ENCODE data around the gene NPAT.

Gene NPAT

GRCh38 chr11:108218912-108219783, 3.3 kb downstream of the NPAT start:
- Histone ChIP-seq H3K27me3 (ENCODE audit: insufficient read depth, low read length) (no peaks in the 10 kb centered on the region), H3K36me3 (ENCODE audit: insufficient read depth, low read length) (peaks cover 13% of the 10 kb centered on the region), H3K4me3 (ENCODE audit: low read length) (peak overlapping the region; percentile 23; the same call in 1 of the 2 replicates), H3K9ac (ENCODE audit: low read depth, low read length) (no peak overlapping the region), H3K4me1 (ENCODE audit: insufficient read depth, low read length) (peaks cover 34% of the 10 kb centered on the region), H3K9me3 (ENCODE audit: insufficient read depth, low read depth, low read length) (no peaks in the 10 kb centered on the region), H3K27ac (ENCODE audit: low read depth, low read length) (no peak overlapping the region)
- 43% methylated on average over 7 of the region's 7 CpGs for WGBS

- peaks cover 30% of the 10 kb centered on the region for H3K4me1 ChIP-seq (ENCODE audit: insufficient read depth, low read length)
- 100% methylated on average over 1 of the region's 2 CpGs for WGBS
- no peak overlapping the region for H3K27ac ChIP-seq (ENCODE audit: low read depth, low read length)
- H3K27me3 ChIP-seq (ENCODE audit: insufficient read depth, low read length) = no peaks in the 10 kb centered on the region
- H3K36me3 ChIP-seq (ENCODE audit: insufficient read depth, low read length) = peaks cover 20% of the 10 kb centered on the region
- H3K9ac ChIP-seq (ENCODE audit: low read depth, low read length) = no peak overlapping the region
- H3K9me3 ChIP-seq (ENCODE audit: insufficient read depth, low read depth, low read length) = no peaks in the 10 kb centered on the region
- no peak overlapping the region for H3K4me3 ChIP-seq (ENCODE audit: low read length)
Measured at GRCh38 chr11:108218455-108218854, 4.0 kb downstream of the NPAT start.

GRCh38 chr11:108216988-108217387, 5.5 kb downstream of the NPAT start:
- Histone ChIP-seq H3K9me3 (ENCODE audit: insufficient read depth, low read depth, low read length) (no peaks in the 10 kb centered on the region), H3K27ac (ENCODE audit: low read depth, low read length) (no peak overlapping the region), H3K4me1 (ENCODE audit: insufficient read depth, low read length) (peaks cover 30% of the 10 kb centered on the region), H3K27me3 (ENCODE audit: insufficient read depth, low read length) (no peaks in the 10 kb centered on the region), H3K4me3 (ENCODE audit: low read length) (no peak overlapping the region), H3K9ac (ENCODE audit: low read depth, low read length) (no peak overlapping the region), H3K36me3 (ENCODE audit: insufficient read depth, low read length) (peaks cover 29% of the 10 kb centered on the region)
- WGBS = 93% methylated on average over 4 of the region's 4 CpGs

GRCh38 chr11:108213784-108214183, 8.7 kb downstream of the NPAT start:
- 94% methylated on average over 2 of the region's 2 CpGs for WGBS
- Histone ChIP-seq H3K9me3 (ENCODE audit: insufficient read depth, low read depth, low read length) (peaks cover under 1% of the 10 kb centered on the region; the same call in 1 of the 2 replicates), H3K4me1 (ENCODE audit: insufficient read depth, low read length) (peaks cover 2% of the 10 kb centered on the region; the same call in 1 of the 2 replicates)

GRCh38 chr11:108210441-108210840, 12.0 kb downstream of the NPAT start:
- peaks cover 33% of the 10 kb centered on the region for H3K9me3 ChIP-seq (ENCODE audit: insufficient read depth, low read depth, low read length)
- 89% methylated on average over 1 of the region's 1 CpG for WGBS

More at GRCh38 chr11:108213784-108214183, 8.7 kb downstream of the NPAT start:
- Histone ChIP-seq H3K9ac (ENCODE audit: low read depth, low read length) (no peak overlapping the region), H3K27me3 (ENCODE audit: insufficient read depth, low read length) (no peaks in the 10 kb centered on the region), H3K36me3 (ENCODE audit: insufficient read depth, low read length) (peaks cover 50% of the 10 kb centered on the region), H3K4me3 (ENCODE audit: low read length) (no peak overlapping the region), H3K27ac (ENCODE audit: low read depth, low read length) (no peak overlapping the region)

GRCh38 chr11:108207683-108208060, 14.8 kb downstream of the NPAT start:
- Histone ChIP-seq H3K9me3 (ENCODE audit: insufficient read depth, low read depth, low read length) (peaks cover 49% of the 10 kb centered on the region), H3K9ac (ENCODE audit: low read depth, low read length) (no peak overlapping the region), H3K4me3 (ENCODE audit: low read length) (no peak overlapping the region), H3K4me1 (ENCODE audit: insufficient read depth, low read length) (no peaks in the 10 kb centered on the region), H3K36me3 (ENCODE audit: insufficient read depth, low read length) (peaks cover 85% of the 10 kb centered on the region), H3K27me3 (ENCODE audit: insufficient read depth, low read length) (no peaks in the 10 kb centered on the region), H3K27ac (ENCODE audit: low read depth, low read length) (no peak overlapping the region)
- 98% methylated on average over 6 of the region's 6 CpGs for WGBS

More at GRCh38 chr11:108210441-108210840, 12.0 kb downstream of the NPAT start:
- H3K4me1 ChIP-seq (ENCODE audit: insufficient read depth, low read length) = no peaks in the 10 kb centered on the region
- peaks cover 73% of the 10 kb centered on the region for H3K36me3 ChIP-seq (ENCODE audit: insufficient read depth, low read length)
- H3K27ac ChIP-seq (ENCODE audit: low read depth, low read length) = no peak overlapping the region
- no peak overlapping the region for H3K9ac ChIP-seq (ENCODE audit: low read depth, low read length)
- H3K4me3 ChIP-seq (ENCODE audit: low read length) = no peak overlapping the region
- no peaks in the 10 kb centered on the region for H3K27me3 ChIP-seq (ENCODE audit: insufficient read depth, low read length)

GRCh38 chr11:108206969-108207682, 15.3 kb downstream of the NPAT start:
- H3K27ac ChIP-seq (ENCODE audit: low read depth, low read length) = no peak overlapping the region
- H3K4me3 ChIP-seq (ENCODE audit: low read length) = no peak overlapping the region
- 89% methylated on average over 8 of the region's 8 CpGs for WGBS
- no peaks in the 10 kb centered on the region for H3K27me3 ChIP-seq (ENCODE audit: insufficient read depth, low read length)
- no peaks in the 10 kb centered on the region for H3K4me1 ChIP-seq (ENCODE audit: insufficient read depth, low read length)
- peaks cover 49% of the 10 kb centered on the region for H3K9me3 ChIP-seq (ENCODE audit: insufficient read depth, low read depth, low read length)
- peaks cover 84% of the 10 kb centered on the region for H3K36me3 ChIP-seq (ENCODE audit: insufficient read depth, low read length)
- no peak overlapping the region for H3K9ac ChIP-seq (ENCODE audit: low read depth, low read length)

GRCh38 chr11:108206171-108206570, 16.3 kb downstream of the NPAT start:
- H3K36me3 ChIP-seq (ENCODE audit: insufficient read depth, low read length) = peaks cover 83% of the 10 kb centered on the region
- no peak overlapping the region for H3K4me3 ChIP-seq (ENCODE audit: low read length)
- H3K27ac ChIP-seq (ENCODE audit: low read depth, low read length) = no peak overlapping the region
- H3K9me3 ChIP-seq (ENCODE audit: insufficient read depth, low read depth, low read length) = peaks cover 49% of the 10 kb centered on the region
- H3K27me3 ChIP-seq (ENCODE audit: insufficient read depth, low read length) = no peaks in the 10 kb centered on the region
- no peak overlapping the region for H3K9ac ChIP-seq (ENCODE audit: low read depth, low read length)
- 96% methylated on average over 6 of the region's 6 CpGs for WGBS
- H3K4me1 ChIP-seq (ENCODE audit: insufficient read depth, low read length) = peaks cover under 1% of the 10 kb centered on the region; the same call in 1 of the 2 replicates

GRCh38 chr11:108204929-108205499, 17.4 kb downstream of the NPAT start:
- WGBS = 96% methylated on average over 4 of the region's 4 CpGs
- Histone ChIP-seq H3K4me3 (ENCODE audit: low read length) (no peak overlapping the region), H3K9ac (ENCODE audit: low read depth, low read length) (no peak overlapping the region), H3K36me3 (ENCODE audit: insufficient read depth, low read length) (peaks cover 74% of the 10 kb centered on the region), H3K4me1 (ENCODE audit: insufficient read depth, low read length) (peaks cover 12% of the 10 kb centered on the region), H3K27ac (ENCODE audit: low read depth, low read length) (no peak overlapping the region), H3K9me3 (ENCODE audit: insufficient read depth, low read depth, low read length) (peaks cover 49% of the 10 kb centered on the region), H3K27me3 (ENCODE audit: insufficient read depth, low read length) (no peaks in the 10 kb centered on the region)

- Histone ChIP-seq H3K4me3 (ENCODE audit: low read length) (no peak overlapping the region), H3K36me3 (ENCODE audit: insufficient read depth, low read length) (peaks cover 72% of the 10 kb centered on the region), H3K9me3 (ENCODE audit: insufficient read depth, low read depth, low read length) (peaks cover 49% of the 10 kb centered on the region), H3K9ac (ENCODE audit: low read depth, low read length) (no peak overlapping the region), H3K4me1 (ENCODE audit: insufficient read depth, low read length) (peaks cover 15% of the 10 kb centered on the region), H3K27ac (ENCODE audit: low read depth, low read length) (no peak overlapping the region), H3K27me3 (ENCODE audit: insufficient read depth, low read length) (no peaks in the 10 kb centered on the region)
- 93% methylated on average over 9 of the region's 9 CpGs for WGBS
Measured at GRCh38 chr11:108204376-108204775, 18.1 kb downstream of the NPAT start.

- WGBS = 97% methylated on average over 2 of the region's 2 CpGs
- Histone ChIP-seq H3K9me3 (ENCODE audit: insufficient read depth, low read depth, low read length) (peaks cover 41% of the 10 kb centered on the region), H3K4me3 (ENCODE audit: low read length) (no peak overlapping the region), H3K4me1 (ENCODE audit: insufficient read depth, low read length) (peaks cover 15% of the 10 kb centered on the region), H3K36me3 (ENCODE audit: insufficient read depth, low read length) (peaks cover 68% of the 10 kb centered on the region), H3K27ac (ENCODE audit: low read depth, low read length) (no peak overlapping the region), H3K9ac (ENCODE audit: low read depth, low read length) (no peak overlapping the region), H3K27me3 (ENCODE audit: insufficient read depth, low read length) (no peaks in the 10 kb centered on the region)
Measured at GRCh38 chr11:108203075-108203474, 19.4 kb downstream of the NPAT start.
